CD4-positive, alpha-beta T cell (primary cell): Measurements from ENCODE around the gene SH3BP5. TPM values are rescaled to one million over a fixed set of nuclear protein-coding genes. Genes with fewer than 3 reads are reported as not detected.

Experiments
- ATAC-seq: fragments of 200-7000 bp; cut with Tn5 transposase; one replicate; pipeline ENCODE4 v1.10.0; 2022; ENCODE audit warnings: mild to moderate bottlenecking; ENCODE audit not compliant: poor library complexity
- CTCF ChIA-PET: fragments of 350-600 bp; sonication (Branson Sonifier 250); formaldehyde crosslinking; loops from one replicate; lab custom pipeline; 2021; ENCODE audit warnings: antibody characterized with exemption, inconsistent platforms; lab: Charles Lee
- POLR2A ChIA-PET: fragments of 350-600 bp; sonication (Branson Sonifier 250); formaldehyde crosslinking; loops from one replicate; lab custom pipeline; 2021; ENCODE audit warnings: antibody characterized with exemption, inconsistent platforms; lab: Charles Lee
- DNase-seq, 14 experiments: peaks; one replicate each; pipeline ENCODE4 v3.0.0-alpha.2; 2013 to 2020; ENCODE audit warnings: mixed read lengths in 2 of 14
- H3K27ac ChIP-seq, 2 donors: one replicate each; pipeline versions ENCODE4 v1.5.1 to v1.7.0; 2013; ENCODE audit warnings: low read length in 2 of 2, low read depth in 1 of 2, mild to moderate bottlenecking in 1 of 2
- H3K27me3 ChIP-seq, 2 experiments: 1 replicate in 1 of 2; 2 replicates in 1 of 2; pipeline versions ENCODE4 v1.6.1 to v1.7.0; 2013; ENCODE audit warnings: low read length in 2 of 2, control low read depth in 1 of 2, mild to moderate bottlenecking in 1 of 2, moderate library complexity in 1 of 2; ENCODE audit not compliant: insufficient read depth in 2 of 2, control insufficient read depth in 1 of 2
- H3K36me3 ChIP-seq: one replicate; pipeline ENCODE4 v1.6.1; 2013; ENCODE audit warnings: low read length, control low read depth; ENCODE audit not compliant: insufficient read depth
- H3K4me1 ChIP-seq: one replicate; pipeline ENCODE4 v1.6.1; 2013; ENCODE audit warnings: low read length, control low read depth; ENCODE audit not compliant: insufficient read depth
- H3K4me3 ChIP-seq: one replicate; pipeline ENCODE4 v1.5.1; 2013; ENCODE audit warnings: mild to moderate bottlenecking, low read length, moderate library complexity
- H3K9me3 ChIP-seq, 2 experiments: 1 replicate in 1 of 2; 2 replicates in 1 of 2; pipeline versions ENCODE4 v1.6.1 to v1.7.0; 2013; ENCODE audit warnings: low read length in 2 of 2, mild to moderate bottlenecking in 2 of 2, control low read depth in 1 of 2, moderate library complexity in 1 of 2; ENCODE audit not compliant: control insufficient read depth in 1 of 2, insufficient read depth in 1 of 2
- H3K27ac Mint-ChIP-seq: one replicate; pipeline ENCODE4 v1.8.0; 2020; ENCODE audit warnings: mixed read lengths
- H3K27me3 Mint-ChIP-seq: one replicate; pipeline ENCODE4 v1.8.0; 2021; ENCODE audit warnings: mixed read lengths
- H3K36me3 Mint-ChIP-seq: one replicate; pipeline ENCODE4 v1.8.0; 2021; ENCODE audit warnings: low read depth, mixed read lengths
- H3K4me1 Mint-ChIP-seq: one replicate; pipeline ENCODE4 v1.8.0; 2021; ENCODE audit warnings: low read depth, mixed read lengths
- H3K4me3 Mint-ChIP-seq: one replicate; pipeline ENCODE4 v1.8.0; 2020; ENCODE audit warnings: mild to moderate bottlenecking, mixed read lengths
- H3K9me3 Mint-ChIP-seq: one replicate; pipeline ENCODE4 v1.8.0; 2020; ENCODE audit warnings: mixed read lengths
- CTCF ChIP-seq: fragments of 200-600 bp; IDR thresholded peaks from one replicate; pipeline ENCODE4 v1.8.0; 2022; ENCODE audit warnings: antibody characterized with exemption, mild to moderate bottlenecking
- intact Hi-C, 2 experiments: fragments of 100-400 bp; cut with DNase I in 1 of 2; cut with micrococcal nuclease in 1 of 2; formaldehyde crosslinking; loops; one replicate each; pipeline versions ENCODE4 v1.15.1 to v1.9.0; 2023 to 2025; cut with DNase I, micrococcal nuclease
- total RNA-seq, 174 experiments: library from RNA in 2 of 174; stranded (reverse) in 2 of 174; gene quantifications; one replicate each; pipeline ENCODE4 v1.2.3 and lab custom pipeline; 2021 to 2026

The SH3BP5 gene
- total RNA-seq, 2 experiments from 2014 or later = 16.8 to 17.7 TPM

GRCh38 chr3:15331072-15331605 lies 1.2 kb downstream of the SH3BP5 start:
- no peaks in the 10 kb centered on the region for H3K9me3 ChIP-seq
- no peaks in the 10 kb centered on the region for H3K27me3 ChIP-seq
- peak; percentile 2 for ATAC-seq
- peak overlapping the region in 1 of 2 donors; percentile 6 for H3K27ac ChIP-seq
- DNase-seq = peak in 1 of 14 experiments; percentile 19
- TF ChIP-seq CTCF = no peak
- CTCF ChIA-PET = interaction anchor here (1.3 to 9.1 kb wide), 4 partner anchors 14 to 59 kb away, joined by 4 to 163 read pairs (median 10); no protein-coding TSS in a partner anchor
- H3K4me1 ChIP-seq = peaks cover 62% of the 10 kb centered on the region
- Mint-ChIP-seq H3K27ac (peak overlapping the region; percentile 79), H3K4me3 (peak overlapping the region; percentile 92), H3K36me3 (peaks cover 50% of the 10 kb centered on the region), H3K4me1 (peaks cover 71% of the 10 kb centered on the region), H3K9me3 (no peaks in the 10 kb centered on the region), H3K27me3 (no peaks in the 10 kb centered on the region)
- intact Hi-C loops = loop anchor here in 1 of 2 experiments (5.0 kb wide), 1 partner anchor 124 kb away; the partner anchor contains the start of gene CAPN7
- H3K36me3 ChIP-seq = peaks cover 40% of the 10 kb centered on the region
- POLR2A ChIA-PET = interaction anchor here (1.1 to 3.5 kb wide), 11 partner anchors 12 to 125 kb away, joined by 3 to 17 read pairs (median 6); partner anchors contain the start of gene CAPN7
- H3K4me3 ChIP-seq = peak overlapping the region; percentile 99

DNA sequence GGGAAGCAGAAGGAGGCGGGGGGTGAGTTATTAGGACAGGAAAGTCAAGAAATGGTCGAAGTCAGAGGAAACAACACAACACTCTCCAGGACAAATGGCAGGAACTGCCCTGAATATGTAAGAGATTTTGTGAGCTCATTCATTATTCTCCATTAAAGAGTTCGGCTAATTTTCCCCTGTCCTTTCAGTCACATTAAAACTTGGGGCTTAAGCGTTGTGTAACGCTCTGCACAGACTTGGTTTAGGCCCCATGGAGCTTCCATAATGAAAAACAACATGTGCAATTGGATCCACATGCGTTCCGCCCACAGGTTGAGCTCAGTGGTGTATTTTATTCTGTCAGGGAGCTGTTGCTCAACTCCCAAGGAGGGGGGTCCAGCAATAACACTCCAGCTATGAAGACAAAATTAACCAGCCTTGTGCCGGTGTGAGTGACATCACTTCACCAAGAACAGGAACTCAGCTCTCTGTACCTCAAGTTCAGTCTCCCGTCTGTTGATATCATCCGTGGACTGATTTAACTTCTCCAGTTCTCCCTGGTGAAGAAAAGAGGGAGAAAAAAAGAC lies 2.3 kb downstream of the SH3BP5 start:
- Histone ChIP-seq H3K27ac (no peak overlapping the region), H3K36me3 (peaks cover 48% of the 10 kb centered on the region), H3K27me3 (no peaks in the 10 kb centered on the region), H3K4me3 (peak overlapping the region; percentile 99), H3K4me1 (peaks cover 72% of the 10 kb centered on the region), H3K9me3 (no peaks in the 10 kb centered on the region)
- no peak overlapping the region for H3K27ac Mint-ChIP-seq
- peaks cover 60% of the 10 kb centered on the region for H3K36me3 Mint-ChIP-seq
- H3K4me3 Mint-ChIP-seq = peak overlapping the region; percentile 92
- no peak for ATAC-seq
- ChIA-PET POLR2A (interaction anchor here (0.9 to 3.5 kb wide), 11 partner anchors 10 to 124 kb away, joined by 3 to 17 read pairs (median 5); partner anchors contain the start of gene CAPN7), CTCF (interaction anchor here (1.0 to 9.1 kb wide), 5 partner anchors 10 to 58 kb away, joined by 3 to 163 read pairs (median 4); no protein-coding TSS in a partner anchor)
- no peak for TF ChIP-seq CTCF
- no peaks in the 10 kb centered on the region for H3K27me3 Mint-ChIP-seq
- intact Hi-C loops = loop anchor here in 1 of 2 experiments (5.0 kb wide), 1 partner anchor 123 kb away; the partner anchor contains the start of gene CAPN7
- no peak for DNase-seq
- H3K4me1 Mint-ChIP-seq = peaks cover 81% of the 10 kb centered on the region
- no peaks in the 10 kb centered on the region for H3K9me3 Mint-ChIP-seq

GRCh38 chr3:15329046-15330005 lies 3.1 kb downstream of the SH3BP5 start:
- no peaks in the 10 kb centered on the region for H3K9me3 Mint-ChIP-seq
- H3K27me3 Mint-ChIP-seq = no peaks in the 10 kb centered on the region
- Histone ChIP-seq H3K27me3 (no peaks in the 10 kb centered on the region), H3K36me3 (peaks cover 48% of the 10 kb centered on the region), H3K4me3 (no peak overlapping the region), H3K9me3 (no peaks in the 10 kb centered on the region), H3K4me1 (peaks cover 78% of the 10 kb centered on the region), H3K27ac (no peak overlapping the region)
- TF ChIP-seq CTCF = no peak
- peak overlapping the region; percentile 92 for H3K4me3 Mint-ChIP-seq
- DNase-seq (no peak), ATAC-seq (no peak)
- ChIA-PET POLR2A (interaction anchor here (0.7 to 3.5 kb wide), 8 partner anchors 9 to 123 kb away, joined by 3 to 17 read pairs (median 4); partner anchors contain the start of gene CAPN7), CTCF (interaction anchor here (1.0 to 9.1 kb wide), 4 partner anchors 9 to 58 kb away, joined by 3 to 163 read pairs (median 4); no protein-coding TSS in a partner anchor)
- H3K36me3 Mint-ChIP-seq = peaks cover 67% of the 10 kb centered on the region
- peaks cover 89% of the 10 kb centered on the region for H3K4me1 Mint-ChIP-seq
- intact Hi-C loops = loop anchor here in 1 of 2 experiments (5.0 kb wide), 1 partner anchor 122 kb away; the partner anchor contains the start of gene CAPN7
- H3K27ac Mint-ChIP-seq = peak overlapping the region; percentile 38
